OCI-LY3 (cell line): ENCODE results near the gene ATP9A.

ENCODE experiments used
- CTCF ChIP-seq: fragments of 200-600, 300-600 bp; sonication (generic); IDR thresholded peaks from 2 replicates; pipeline ENCODE4 v1.5.1; 2014; ENCODE audit warnings: antibody characterized with exemption, low read length, low read depth
- EZH2phosphoT487 ChIP-seq: fragments of 200-600 bp; shearing (Covaris generic); IDR thresholded peaks from 2 replicates; pipeline ENCODE4 v1.6.1; 2018; ENCODE audit warnings: antibody characterized with exemption, mixed run types, low read depth

- TF ChIP-seq CTCF (no peak), EZH2phosphoT487 (no peak)
These were observed 64.5 kb downstream of the ATP9A start for GRCh38 chr20:51703400-51704287.
